Fibroblast of gingiva (primary cell): ENCODE results near the gene SYNE1.
"Not testable (repeated sequence)": the region's sequence is repeated elsewhere in the genome, so short reads cannot be mapped to it uniquely, and the experiment has no call there.

ENCODE experiments used
- DNase-seq: peaks from one replicate; pipeline ENCODE4 v3.0.0-alpha.2; 2011; ENCODE audit warnings: low read depth

The SYNE1 gene

GRCh38 chr6:152637296-152638047, at the start of gene SYNE1:
TSS of gene SYNE1 (minus strand) at chr6:152637362. CDS start at chr6:152628331, 9,031 bp downstream.
- DNase-seq, result peak; percentile 42

DNA sequence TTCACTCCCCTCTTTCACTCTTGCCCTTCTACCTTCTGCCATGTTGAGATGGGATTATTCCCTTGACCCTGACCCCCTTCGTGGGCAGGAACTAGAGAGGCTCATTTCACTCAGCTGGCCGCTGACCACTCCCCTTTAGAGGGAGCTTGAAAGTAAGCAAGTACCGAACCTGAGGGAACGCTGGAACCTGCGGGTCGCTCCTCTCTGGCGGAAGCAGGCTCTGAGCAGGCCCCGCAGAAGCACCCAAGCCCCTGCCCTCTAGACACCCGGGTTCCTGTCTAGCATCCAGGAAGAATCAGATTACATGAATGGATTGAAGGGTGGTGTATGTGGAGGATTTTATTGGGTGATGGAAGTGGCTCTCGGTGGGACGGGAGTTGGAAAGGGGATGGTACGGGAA, 48.7 kb upstream of the SYNE1 start:
- no peak for DNase-seq

GRCh38 chr6:152682935-152683334, 45.8 kb upstream of the SYNE1 start:
- DNase-seq, result not testable (repeated sequence)

DNA sequence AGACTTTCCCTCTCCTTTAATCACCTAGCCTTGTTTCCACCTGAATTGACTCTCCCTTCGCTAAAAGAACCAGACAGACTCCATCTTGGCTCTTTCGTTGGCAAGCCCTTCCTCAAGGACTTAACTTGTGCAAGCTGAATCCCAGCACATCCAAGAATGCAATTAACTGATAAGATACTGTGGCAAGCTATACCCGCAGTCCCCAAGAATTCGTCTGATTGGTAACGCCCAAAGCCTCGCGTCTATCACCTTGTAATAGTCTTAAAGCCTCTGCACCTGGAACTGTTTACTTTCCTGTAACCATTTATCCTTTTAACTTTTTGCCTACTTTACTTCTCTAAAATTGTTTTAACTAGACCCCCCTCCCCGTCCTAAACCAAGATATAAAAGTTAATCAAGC, 45.0 kb upstream of the SYNE1 start:
- no peak for DNase-seq

DNA sequence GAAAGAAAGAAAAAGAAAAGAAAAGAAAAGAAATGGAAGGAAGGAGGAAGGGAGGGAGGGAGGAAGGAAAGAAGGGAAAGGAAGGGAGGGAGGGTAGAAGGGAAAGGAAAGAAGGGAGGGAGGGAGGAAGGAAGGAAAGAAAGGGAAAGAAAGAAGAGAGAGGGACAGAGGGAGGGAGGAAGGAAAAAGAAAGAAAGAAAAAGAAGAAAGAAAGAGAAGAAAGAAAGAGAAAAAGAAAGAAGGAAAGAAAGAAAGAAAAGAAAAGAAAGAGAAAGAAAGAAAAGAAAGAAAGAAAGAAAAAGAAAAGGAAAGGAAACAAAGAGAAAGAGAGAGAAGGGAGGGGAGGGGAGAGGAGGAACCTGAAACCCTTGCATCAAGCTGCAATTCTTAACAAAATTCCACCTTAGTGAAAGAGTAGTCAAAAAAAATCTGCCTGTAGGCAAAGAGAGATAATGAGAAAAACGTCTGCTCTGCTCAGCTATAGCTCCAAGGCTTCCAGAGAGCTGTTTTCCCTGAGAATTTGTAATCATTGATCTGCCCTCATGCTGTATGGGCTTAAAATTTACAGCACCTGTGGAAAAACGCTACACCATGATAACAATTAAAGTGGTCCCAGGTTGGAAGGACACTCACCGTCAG, 43.8 kb upstream of the SYNE1 start:
- no peak for DNase-seq

DNA sequence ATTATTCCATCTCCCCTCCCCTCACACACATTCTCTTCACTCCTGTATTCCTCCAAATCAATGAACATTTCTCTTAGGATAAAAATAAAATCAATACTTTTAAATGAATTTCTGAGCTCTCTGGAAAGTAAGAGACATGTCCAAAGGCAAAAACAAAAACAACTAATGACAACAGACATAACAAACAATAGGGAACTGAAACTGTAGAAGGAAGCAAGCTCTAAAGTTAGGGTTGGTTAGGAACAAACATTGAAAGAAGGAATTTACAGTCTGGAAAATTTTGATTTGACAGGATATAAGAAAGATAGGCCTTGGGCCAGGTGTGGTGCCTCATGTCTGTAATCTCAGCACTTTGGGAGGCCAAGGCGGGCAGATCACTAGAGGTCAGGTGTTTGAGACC, 43.0 kb upstream of the SYNE1 start:
- DNase-seq, result no peak

DNA sequence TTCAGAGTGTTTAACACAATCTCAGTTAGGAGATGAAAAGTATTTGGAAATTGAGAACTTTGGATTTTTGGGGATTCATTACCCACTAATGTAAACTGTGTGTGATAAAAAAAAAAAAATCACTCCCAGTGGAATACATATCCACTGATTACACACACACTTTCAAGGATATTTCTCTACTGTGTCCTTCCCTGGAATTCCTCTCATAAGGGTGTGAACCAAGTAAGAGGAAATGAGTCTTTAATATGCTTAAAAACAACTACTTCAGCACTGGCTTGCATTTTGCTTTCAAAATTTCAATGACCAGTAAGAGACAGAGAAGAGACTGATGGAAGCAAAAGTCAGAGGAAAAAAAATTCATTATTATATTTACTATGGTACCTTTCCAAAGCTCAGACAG, 36.1 kb upstream of the SYNE1 start:
- DNase-seq, result no peak

GRCh38 chr6:152671171-152671570, 34.0 kb upstream of the SYNE1 start:
- no peak for DNase-seq

- peak; percentile 19 for DNase-seq
These were observed 32.7 kb upstream of the SYNE1 start for GRCh38 chr6:152669895-152670294.

DNA sequence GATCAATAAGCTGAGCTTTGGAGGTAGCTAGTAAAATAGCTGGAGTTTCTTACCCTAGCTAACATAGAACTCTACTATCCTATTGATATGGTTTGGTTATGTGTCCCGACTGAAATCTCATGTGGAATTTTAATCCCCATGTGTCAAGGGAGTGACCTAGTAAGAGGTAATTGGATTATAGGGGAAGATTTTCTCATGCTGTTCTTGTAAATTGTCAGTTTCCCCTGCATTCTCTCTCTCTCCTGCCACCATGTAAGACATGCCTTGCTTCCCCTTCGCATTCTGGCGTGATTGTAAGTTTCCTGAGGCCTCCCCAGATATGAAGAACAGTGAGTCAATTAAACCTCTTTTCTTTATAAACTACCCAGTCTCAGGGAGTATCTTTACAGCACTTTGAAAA, 24.6 kb upstream of the SYNE1 start:
- no peak for DNase-seq

DNA sequence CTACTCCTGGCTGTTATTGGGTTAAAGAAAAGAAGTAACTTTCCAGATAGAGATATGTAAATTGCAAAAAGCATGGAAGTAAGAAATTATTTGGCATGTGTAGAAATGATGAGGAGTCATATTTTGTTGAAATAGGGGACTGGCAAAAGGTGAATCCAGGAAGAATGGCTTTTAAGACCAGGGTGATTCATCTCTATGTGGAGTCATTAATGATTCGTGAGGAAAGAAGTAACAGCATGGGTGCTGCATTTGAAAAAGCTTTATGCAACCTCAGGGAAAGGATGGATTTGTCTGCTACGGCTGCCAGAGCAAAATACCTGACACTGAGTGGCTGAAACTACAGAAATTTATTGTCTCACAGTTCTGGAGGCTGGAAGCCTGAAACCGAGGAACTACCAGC, 14.8 kb upstream of the SYNE1 start:
- no peak for DNase-seq

- DNase-seq, result peak; percentile 14
These were observed 10.9 kb upstream of the SYNE1 start for GRCh38 chr6:152648105-152648504.

DNA sequence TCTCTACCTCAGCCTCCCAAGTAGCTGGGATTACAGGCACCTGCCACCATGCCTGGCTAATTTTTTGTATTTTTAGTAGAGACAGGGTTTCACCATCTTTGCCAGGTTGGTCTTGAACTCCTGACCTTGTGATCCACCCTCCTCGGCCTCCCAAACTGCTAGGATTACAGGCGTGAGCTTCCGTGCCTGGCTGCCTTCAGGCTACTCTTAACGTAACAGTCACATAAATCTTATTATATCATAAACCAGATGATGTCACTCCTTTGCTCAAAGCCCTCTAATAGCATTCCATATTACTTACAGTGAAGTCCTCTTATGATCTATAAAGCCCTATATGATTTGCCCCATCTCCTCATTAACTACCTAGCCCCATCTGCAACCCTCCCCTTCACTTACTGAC, 9.6 kb upstream of the SYNE1 start:
- DNase-seq, result not testable (repeated sequence)

GRCh38 chr6:152642578-152643375, 5.6 kb upstream of the SYNE1 start:
- DNase-seq, result peak; percentile 59

GRCh38 chr6:152636609-152637295, 410 bp downstream of the SYNE1 start:
- DNase-seq, result peak; percentile 12

DNA sequence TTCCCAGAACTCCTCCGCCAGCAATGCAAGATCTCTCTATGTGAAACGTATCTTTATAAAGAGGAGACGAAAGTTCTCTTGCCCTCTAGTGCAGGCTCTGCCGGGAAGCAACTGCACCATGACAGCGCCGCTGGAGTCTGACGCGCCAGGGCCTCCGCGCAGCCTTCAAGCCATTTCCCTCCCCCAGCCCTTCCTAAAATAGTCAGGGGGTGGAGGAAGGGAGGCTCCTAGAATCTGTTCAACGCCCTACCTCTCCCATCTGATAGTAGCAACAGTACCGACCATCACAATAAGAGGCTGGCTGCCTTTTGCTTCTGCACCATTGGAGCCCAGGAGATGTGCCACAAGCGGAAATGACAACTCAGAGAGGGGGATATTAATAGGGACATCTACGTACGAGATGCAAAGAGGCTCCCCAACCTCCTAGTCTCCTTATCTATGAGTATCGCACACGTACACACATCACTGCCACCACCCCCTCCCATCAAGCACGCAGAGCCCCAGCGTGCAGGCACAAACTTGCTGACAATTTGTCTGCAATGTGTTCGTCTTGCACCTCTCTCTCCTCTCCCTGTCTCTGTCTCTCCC, 1.0 kb downstream of the SYNE1 start:
- DNase-seq, result peak; percentile 30

GRCh38 chr6:152634773-152635172, 2.4 kb downstream of the SYNE1 start:
- DNase-seq, result no peak

- no peak for DNase-seq
These were observed 4.9 kb downstream of the SYNE1 start for GRCh38 chr6:152632121-152632782.

GRCh38 chr6:152631376-152631775, 5.8 kb downstream of the SYNE1 start:
- DNase-seq, result no peak

DNA sequence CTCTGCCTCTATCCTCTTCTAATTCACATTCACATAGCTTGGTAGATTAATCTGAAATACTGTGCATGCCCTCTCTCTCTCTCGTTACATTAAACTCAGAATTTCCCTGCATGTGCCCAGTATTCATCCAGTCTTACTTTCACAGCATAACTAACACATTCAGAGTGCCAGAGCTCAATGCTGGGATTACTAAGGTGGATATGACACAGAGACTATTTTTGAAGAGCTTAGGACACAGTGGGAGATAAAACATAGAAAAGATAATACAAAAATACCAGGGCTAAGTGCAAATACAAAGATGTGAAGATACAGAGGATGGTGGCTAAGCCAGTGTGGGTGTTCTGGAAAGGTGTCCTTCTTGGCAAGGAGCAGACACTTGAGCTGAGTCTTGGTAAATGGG, 6.3 kb downstream of the SYNE1 start:
- DNase-seq, result no peak

- DNase-seq, result no peak
These were observed 11.9 kb downstream of the SYNE1 start for GRCh38 chr6:152625213-152625612.
